ENCODE results near the gene NDUFAF5.

DNA sequence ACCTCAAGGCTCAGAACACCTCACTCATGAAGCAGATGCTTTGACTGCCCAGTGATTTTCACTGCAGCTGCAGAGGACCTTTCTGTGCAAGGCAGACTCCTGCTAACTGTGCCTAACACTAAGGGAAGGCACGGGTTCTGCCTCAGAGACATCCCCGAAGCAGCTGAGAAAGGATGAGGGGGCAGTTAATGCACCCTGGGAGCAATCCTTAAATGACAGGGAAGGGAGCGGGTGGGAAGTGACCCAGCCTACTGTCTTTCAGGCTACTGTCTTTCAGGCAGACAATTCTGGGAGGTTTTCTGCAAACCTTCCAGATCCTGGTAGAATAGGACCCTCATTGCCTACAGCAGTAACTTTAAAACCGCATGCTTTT is 55.3 kb downstream of the NDUFAF5 start:
- TF ChIP-seq POLR2A (IDR thresholded peaks at IDR 0.05; ENCODE audit: extremely low read depth, insufficient read length) (no peak), MAX (IDR thresholded peaks at IDR 0.05; ENCODE audit: low read depth, low read length) (no peak), MYC (IDR thresholded peaks at IDR 0.05; ENCODE audit: low read depth, low read length) (no peak)
- TF ChIP-seq, protein P1, sequence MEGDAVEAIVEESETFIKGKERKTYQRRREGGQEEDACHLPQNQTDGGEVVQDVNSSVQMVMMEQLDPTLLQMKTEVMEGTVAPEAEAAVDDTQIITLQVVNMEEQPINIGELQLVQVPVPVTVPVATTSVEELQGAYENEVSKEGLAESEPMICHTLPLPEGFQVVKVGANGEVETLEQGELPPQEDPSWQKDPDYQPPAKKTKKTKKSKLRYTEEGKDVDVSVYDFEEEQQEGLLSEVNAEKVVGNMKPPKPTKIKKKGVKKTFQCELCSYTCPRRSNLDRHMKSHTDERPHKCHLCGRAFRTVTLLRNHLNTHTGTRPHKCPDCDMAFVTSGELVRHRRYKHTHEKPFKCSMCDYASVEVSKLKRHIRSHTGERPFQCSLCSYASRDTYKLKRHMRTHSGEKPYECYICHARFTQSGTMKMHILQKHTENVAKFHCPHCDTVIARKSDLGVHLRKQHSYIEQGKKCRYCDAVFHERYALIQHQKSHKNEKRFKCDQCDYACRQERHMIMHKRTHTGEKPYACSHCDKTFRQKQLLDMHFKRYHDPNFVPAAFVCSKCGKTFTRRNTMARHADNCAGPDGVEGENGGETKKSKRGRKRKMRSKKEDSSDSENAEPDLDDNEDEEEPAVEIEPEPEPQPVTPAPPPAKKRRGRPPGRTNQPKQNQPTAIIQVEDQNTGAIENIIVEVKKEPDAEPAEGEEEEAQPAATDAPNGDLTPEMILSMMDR (IDR thresholded peaks at IDR 0.05; ENCODE audit: low read depth, low read length), result no peak

Measured in NB4 (cell line).